Endothelial cell of umbilical vein (primary cell): Measurements from ENCODE around the gene SFXN4. TPM values are rescaled to one million over a fixed set of nuclear protein-coding genes. Genes with fewer than 3 reads are reported as not detected.
A peak's percentile ranks its signal among the peaks of the same experiment; 100 is the strongest.

Experiments used
- BruUV-seq: library from RNA; stranded (reverse); fragments of 400-500 nt; replicated peaks from 2 replicates; lab custom pipeline; 2021; lab: Mats Ljungman, UMichigan
- CTCF ChIA-PET: fragments of 300-600, 350-600 bp; sonication (Branson Sonifier 250); formaldehyde crosslinking; loops from one replicate; lab custom pipeline; 2021; ENCODE audit warnings: antibody characterized with exemption, inconsistent platforms; lab: Charles Lee
- POLR2A ChIA-PET: fragments of 300-600, 350-600 bp; sonication (Branson Sonifier 250); formaldehyde crosslinking; loops from one replicate; lab custom pipeline; 2021; ENCODE audit warnings: antibody characterized with exemption, inconsistent platforms; lab: Charles Lee
- DNase-seq: peaks from one replicate; pipeline ENCODE4 v3.0.0-alpha.2; 2011; ENCODE audit warnings: low read depth, low spot score
- FAIRE-seq: peaks from 2 replicates; lab custom pipeline; 2011; peaks lifted over from hg19 to GRCh38; lab: Jason Lieb, UNC
- H2AFZ ChIP-seq: 2 replicates; pipeline ENCODE4 v1.6.0; 2012; ENCODE audit warnings: low read depth, low read length, control low read depth, inconsistent platforms
- H3K27ac ChIP-seq: 2 replicates; pipeline ENCODE4 v1.5.1; 2011; ENCODE audit warnings: low read depth, mild to moderate bottlenecking, control low read depth, low read length, moderate library complexity; ENCODE audit not compliant: insufficient read depth
- H3K27me3 ChIP-seq, 2 experiments: 2 replicates each; pipeline versions ENCODE4 v1.6.0 to v1.6.1; 2011; ENCODE audit warnings: low read length in 2 of 2, mixed read lengths in 1 of 2; ENCODE audit not compliant: control insufficient read depth in 2 of 2, insufficient read depth in 2 of 2
- H3K36me3 ChIP-seq, 2 experiments: 2 replicates in 1 of 2; 3 replicates in 1 of 2; pipeline ENCODE4 v1.5.1; 2011; ENCODE audit warnings: low read length in 2 of 2, mild to moderate bottlenecking in 1 of 2, moderate library complexity in 1 of 2; ENCODE audit not compliant: control insufficient read depth in 2 of 2, insufficient read depth in 2 of 2; ENCODE audit errors: extremely low read depth in 1 of 2
- H3K4me1 ChIP-seq: 3 replicates; pipeline ENCODE4 v1.5.1; 2011; ENCODE audit warnings: mild to moderate bottlenecking, low read length; ENCODE audit not compliant: control insufficient read depth, insufficient read depth; ENCODE audit errors: extremely low read depth
- H3K4me2 ChIP-seq: 2 replicates; pipeline ENCODE4 v1.6.1; 2011; ENCODE audit warnings: low read length, control low read depth, mixed read lengths; ENCODE audit not compliant: insufficient read depth
- H3K4me3 ChIP-seq, 3 experiments: fragments of 200-600 bp in 1 of 3; sonication (generic), shearing (Covaris generic) in 1 of 3; replicated peaks in 1 of 3; 2 replicates each; pipeline ENCODE4 v1.5.1; 2011 to 2016; ENCODE audit warnings: control low read depth in 3 of 3, low read length in 3 of 3, mild to moderate bottlenecking in 2 of 3, inconsistent platforms in 1 of 3, low read depth in 1 of 3, moderate library complexity in 1 of 3; ENCODE audit not compliant: insufficient read depth in 1 of 3
- H3K79me2 ChIP-seq: 2 replicates; pipeline ENCODE4 v1.6.0; 2012; ENCODE audit warnings: low read length, inconsistent platforms; ENCODE audit not compliant: control insufficient read depth, insufficient read depth
- H3K9ac ChIP-seq: replicated peaks from 2 replicates; pipeline ENCODE3; 2011; ENCODE audit warnings: low read length, control low read depth; ENCODE audit not compliant: insufficient read depth; ENCODE audit errors: extremely low read depth
- H3K9me1 ChIP-seq: replicated peaks from 3 replicates; pipeline ENCODE4 v1.6.0; 2011; ENCODE audit warnings: mild to moderate bottlenecking, low read length; ENCODE audit not compliant: control insufficient read depth, insufficient read depth; ENCODE audit errors: extremely low read depth
- H3K9me3 ChIP-seq: replicated peaks from 2 replicates; pipeline ENCODE4 v1.5.1; 2012; ENCODE audit warnings: low read length, inconsistent platforms; ENCODE audit not compliant: control insufficient read depth, insufficient read depth
- H4K20me1 ChIP-seq: replicated peaks from 2 replicates; pipeline ENCODE3; 2011; ENCODE audit warnings: mild to moderate bottlenecking, low read length; ENCODE audit not compliant: control insufficient read depth, insufficient read depth; ENCODE audit errors: extremely low read depth
- CTCF ChIP-seq, 2 donors: IDR thresholded peaks; 1 replicate in 1 of 2; 2 replicates in 1 of 2; pipeline ENCODE4 v1.5.1; 2011; ENCODE audit warnings: low read length in 2 of 2, mild to moderate bottlenecking in 2 of 2, moderate library complexity in 2 of 2, control low read depth in 1 of 2, inconsistent platforms in 1 of 2, low read depth in 1 of 2; ENCODE audit not compliant: insufficient read depth in 1 of 2; ENCODE audit errors: extremely low read depth in 1 of 2
- EZH2 ChIP-seq: IDR thresholded peaks from 2 replicates; pipeline ENCODE4 v1.6.1; 2012; ENCODE audit warnings: borderline replicate concordance, low read depth, mild to moderate bottlenecking, moderate library complexity, low read length, inconsistent platforms; ENCODE audit not compliant: severe bottlenecking
- FOS ChIP-seq: IDR thresholded peaks from 2 replicates; pipeline ENCODE4 v1.6.1; 2011; ENCODE audit warnings: mild to moderate bottlenecking, low read length, moderate library complexity, borderline replicate concordance; ENCODE audit not compliant: insufficient read depth
- GATA2 ChIP-seq: IDR thresholded peaks from 2 replicates; pipeline ENCODE4 v1.7.0; 2011; ENCODE audit warnings: low read depth, mild to moderate bottlenecking, moderate library complexity, mixed read lengths, low read length; ENCODE audit not compliant: insufficient read length, insufficient read depth
- MAX ChIP-seq: IDR thresholded peaks from 2 replicates; pipeline ENCODE4 v1.6.1; 2011; ENCODE audit not compliant: insufficient read depth, insufficient read length
- POLR2A ChIP-seq: IDR thresholded peaks from 2 replicates; pipeline ENCODE4 v1.6.1; 2012; ENCODE audit warnings: low read depth, mild to moderate bottlenecking, control low read depth, low read length
- POLR2AphosphoS5 ChIP-seq: IDR thresholded peaks from 2 replicates; pipeline ENCODE4 v1.6.1; 2012; ENCODE audit warnings: low read depth, mild to moderate bottlenecking, control low read depth, low read length, moderate library complexity; ENCODE audit not compliant: insufficient read depth
- dilution Hi-C: fragments of 300-500 bp; cut with MboI; formaldehyde crosslinking; loops from one replicate; pipeline ENCODE4 v1.15.0; 2019; ENCODE audit warnings: low sequenced_read_pairs; ENCODE audit not compliant: extremely low pct_ligation_motif_present
- intact Hi-C: fragments of 100-400 bp; cut with micrococcal nuclease; formaldehyde crosslinking; loops from one replicate; pipeline ENCODE4 v1.10.0; 2022
- polyA plus RNA-seq, 4 experiments: library from polyadenylated mRNA; depleted of rRNA in 3 of 4; stranded (reverse) in 3 of 4; unstranded in 1 of 4; fragments of >200 nt; gene quantifications; 2 replicates each; pipeline versions ENCODE4 v1.2.1 to v1.2.3, GENCODE V29; 2011 to 2012; ENCODE audit warnings: missing spikeins in 1 of 4
- total RNA-seq: library from RNA; stranded (reverse); gene quantifications from 2 replicates; pipeline ENCODE4 v1.2.3, GENCODE V29; 2021

The SFXN4 gene
- total and polyA plus RNA-seq, 2 donors (not counting 3 experiments of a cell fraction or from before 2014, with no cell fraction given): 11.1 to 14.5 TPM

GRCh38 chr10:119199231-119199992 lies 33.9 kb upstream of the SFXN4 start:
- Histone ChIP-seq H3K9me1 (no peaks in the 10 kb centered on the region), H3K4me1 (peaks cover 31% of the 10 kb centered on the region), H3K9me3 (no peaks in the 10 kb centered on the region), H3K9ac (no peak overlapping the region), H3K27me3 (no peaks in the 10 kb centered on the region), H4K20me1 (no peaks in the 10 kb centered on the region), H2AFZ (no peak overlapping the region), H3K79me2 (no peaks in the 10 kb centered on the region), H3K36me3 (no peaks in the 10 kb centered on the region), H3K27ac (no peak overlapping the region), H3K4me2 (no peak overlapping the region), H3K4me3 (no peak overlapping the region)
- intact Hi-C loops (loop anchor here (1.0 to 2.0 kb wide), 6 partner anchors 21 to 397 kb away; partner anchors contain the start of genes PRDX3 and TIAL1), dilution Hi-C loops (no loop called here)
- peak; percentile 82 for DNase-seq
- ChIA-PET POLR2A (interaction anchor here (1.0 to 1.2 kb wide), 2 partner anchors 72 to 246 kb away, joined by 3 read pairs; no protein-coding TSS in a partner anchor), CTCF (interaction anchor here (0.6 to 6.6 kb wide), 74 partner anchors 8 to 660 kb away, joined by 3 to 245 read pairs (median 5); partner anchors contain the start of genes GRK5 and RGS10)
- peak; percentile 78 for FAIRE-seq
- BruUV-seq: no TSS peak
- no peak for TF ChIP-seq EZH2
- peak; percentile 78 to 81 for TF ChIP-seq CTCF (IDR thresholded peaks at IDR 0.05; ENCODE audit: extremely low read depth in 1 of 2, insufficient read depth in 1 of 2, low read depth in 1 of 2, low read length in 2 of 2)

- peak overlapping the region; percentile 17 for H2AFZ ChIP-seq
- no peaks in the 10 kb centered on the region for H3K9me3 ChIP-seq
- no peak overlapping the region for H3K9ac ChIP-seq
- ChIA-PET POLR2A (interaction anchor here (1.5 kb wide), 1 partner anchor 9 kb away, joined by 3 read pairs; no protein-coding TSS in a partner anchor), CTCF (interaction anchor here (0.7 to 6.6 kb wide), 27 partner anchors 9 to 489 kb away, joined by 3 to 245 read pairs (median 6); partner anchors contain the start of genes GRK5 and RGS10)
- peak overlapping the region; percentile 34 for H3K27ac ChIP-seq
- no peaks in the 10 kb centered on the region for H3K79me2 ChIP-seq
- peaks cover 26% of the 10 kb centered on the region for H3K4me1 ChIP-seq
- intact Hi-C loops (loop anchor here (1.0 to 2.0 kb wide), 3 partner anchors 20 to 398 kb away; partner anchors contain the start of genes PRDX3 and TIAL1), dilution Hi-C loops (no loop called here)
- no peaks in the 10 kb centered on the region for H3K27me3 ChIP-seq
- DNase-seq (no peak), FAIRE-seq (no peak)
- H3K4me3 ChIP-seq: no peak overlapping the region
- H4K20me1 ChIP-seq: no peaks in the 10 kb centered on the region
- no peaks in the 10 kb centered on the region for H3K36me3 ChIP-seq
- TF ChIP-seq CTCF (IDR thresholded peaks at IDR 0.05; ENCODE audit: extremely low read depth in 1 of 2, insufficient read depth in 1 of 2, low read depth in 1 of 2, low read length in 2 of 2): peak; percentile 23 to 27
- no peak for TF ChIP-seq POLR2AphosphoS5
- no peak for TF ChIP-seq FOS
- TF ChIP-seq POLR2A: no peak
- no peak for TF ChIP-seq MAX
- no peak for TF ChIP-seq GATA2
- no TSS peak for BruUV-seq
- H3K9me1 ChIP-seq: no peaks in the 10 kb centered on the region
- no peak overlapping the region for H3K4me2 ChIP-seq
Measured at GRCh38 chr10:119198438-119198837, 32.9 kb upstream of the SFXN4 start.
